Nephron progenitor cell (in vitro differentiated cells): ENCODE measurements around the gene RBM5.

Experiments
- DNase-seq: peaks from one replicate; pipeline ENCODE4 v3.0.0; 2021
- H3K27ac Mint-ChIP-seq: 2 replicates; pipeline ENCODE4 v1.8.0; 2021; ENCODE audit warnings: mild to moderate bottlenecking, moderate library complexity, mixed read lengths
- H3K27me3 Mint-ChIP-seq: 2 replicates; pipeline ENCODE4 v1.8.0; 2021; ENCODE audit warnings: mild to moderate bottlenecking, low read depth, mixed read lengths; ENCODE audit not compliant: poor library complexity
- H3K36me3 Mint-ChIP-seq: 2 replicates; pipeline ENCODE4 v1.8.0; 2021; ENCODE audit warnings: low read depth, mixed read lengths
- H3K4me1 Mint-ChIP-seq: 2 replicates; pipeline ENCODE4 v1.8.0; 2021; ENCODE audit warnings: mixed read lengths
- H3K4me3 Mint-ChIP-seq: 2 replicates; pipeline ENCODE4 v1.8.0; 2021; ENCODE audit warnings: mild to moderate bottlenecking, moderate library complexity, mixed read lengths
- H3K9me3 Mint-ChIP-seq: 2 replicates; pipeline ENCODE4 v1.8.0; 2021; ENCODE audit warnings: mild to moderate bottlenecking, moderate library complexity, mixed read lengths
- TF ChIP-seq, protein P1 (sequence below): fragments of 200-600 bp; sonication (generic); IDR thresholded peaks from 2 replicates; pipeline ENCODE4 v1.5.0; 2021; ENCODE audit warnings: antibody characterized with exemption

RBM5 gene

DNA sequence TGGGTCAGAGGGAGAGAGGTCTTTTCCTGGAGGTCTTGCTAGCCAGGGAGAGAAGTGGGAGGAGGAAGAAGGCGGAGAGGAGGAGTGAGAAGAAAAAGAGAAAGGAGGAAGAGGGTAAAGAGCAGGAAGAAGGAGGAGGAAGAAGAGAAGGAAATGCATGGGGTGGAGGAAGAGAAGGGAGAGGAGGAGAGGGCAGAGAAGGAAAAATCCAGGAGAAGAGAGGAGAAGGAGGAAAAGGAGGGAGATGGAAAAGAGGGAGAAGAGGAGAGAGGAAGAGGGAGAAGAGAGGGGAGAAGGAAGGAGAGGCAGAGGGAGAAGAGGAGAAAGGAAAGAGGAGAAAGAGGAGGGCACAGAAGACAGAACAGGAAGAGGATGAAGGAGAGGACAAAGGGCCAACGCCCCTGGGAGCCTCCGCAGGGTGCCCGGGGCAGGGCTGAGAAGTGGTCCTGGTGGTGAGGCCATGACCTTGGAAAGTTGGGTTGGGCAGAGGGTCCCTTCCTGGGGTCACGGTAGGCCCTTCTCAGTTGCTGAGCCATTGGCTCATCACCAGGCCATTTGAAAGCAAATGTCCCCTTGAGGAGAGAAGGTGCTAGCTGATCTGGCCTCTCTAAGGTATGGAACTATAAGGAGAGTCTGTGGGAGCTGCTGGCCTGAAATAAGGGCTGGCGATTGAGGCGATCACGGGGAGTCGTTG lies 65.2 kb downstream of the RBM5 start:
- Mint-ChIP-seq H3K4me1 (peaks cover 83% of the 10 kb centered on the region), H3K27ac (peak overlapping the region; percentile 64), H3K4me3 (peak overlapping the region; percentile 84), H3K9me3 (no peaks in the 10 kb centered on the region), H3K27me3 (peaks cover 10% of the 10 kb centered on the region), H3K36me3 (peaks cover 6% of the 10 kb centered on the region)
- no peak for DNase-seq
- TF ChIP-seq, protein P1, sequence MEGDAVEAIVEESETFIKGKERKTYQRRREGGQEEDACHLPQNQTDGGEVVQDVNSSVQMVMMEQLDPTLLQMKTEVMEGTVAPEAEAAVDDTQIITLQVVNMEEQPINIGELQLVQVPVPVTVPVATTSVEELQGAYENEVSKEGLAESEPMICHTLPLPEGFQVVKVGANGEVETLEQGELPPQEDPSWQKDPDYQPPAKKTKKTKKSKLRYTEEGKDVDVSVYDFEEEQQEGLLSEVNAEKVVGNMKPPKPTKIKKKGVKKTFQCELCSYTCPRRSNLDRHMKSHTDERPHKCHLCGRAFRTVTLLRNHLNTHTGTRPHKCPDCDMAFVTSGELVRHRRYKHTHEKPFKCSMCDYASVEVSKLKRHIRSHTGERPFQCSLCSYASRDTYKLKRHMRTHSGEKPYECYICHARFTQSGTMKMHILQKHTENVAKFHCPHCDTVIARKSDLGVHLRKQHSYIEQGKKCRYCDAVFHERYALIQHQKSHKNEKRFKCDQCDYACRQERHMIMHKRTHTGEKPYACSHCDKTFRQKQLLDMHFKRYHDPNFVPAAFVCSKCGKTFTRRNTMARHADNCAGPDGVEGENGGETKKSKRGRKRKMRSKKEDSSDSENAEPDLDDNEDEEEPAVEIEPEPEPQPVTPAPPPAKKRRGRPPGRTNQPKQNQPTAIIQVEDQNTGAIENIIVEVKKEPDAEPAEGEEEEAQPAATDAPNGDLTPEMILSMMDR = no peak

DNA sequence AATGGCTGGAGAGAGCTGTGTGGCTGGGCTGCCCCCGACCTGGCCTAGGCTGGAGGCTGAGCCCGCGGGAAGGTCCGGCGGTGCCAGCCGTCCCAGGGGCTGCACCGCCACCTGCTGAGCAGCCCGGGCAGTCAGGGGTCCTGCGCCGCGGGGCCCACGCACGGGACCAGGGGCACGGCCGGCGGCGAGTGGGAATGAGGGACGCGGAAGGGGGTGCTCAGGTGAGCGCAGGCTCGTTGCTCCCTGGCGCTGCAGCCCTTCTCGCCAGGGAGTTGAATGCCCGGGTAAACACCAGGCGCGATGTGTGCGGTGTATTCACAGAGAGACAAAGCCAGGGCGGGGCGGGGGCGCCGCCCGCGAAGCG lies 65.7 kb downstream of the RBM5 start:
- peak overlapping the region; percentile 84 for H3K4me3 Mint-ChIP-seq
- DNase-seq = no peak
- no peaks in the 10 kb centered on the region for H3K9me3 Mint-ChIP-seq
- TF ChIP-seq, protein P1 = no peak
- peak overlapping the region; percentile 64 for H3K27ac Mint-ChIP-seq
- peaks cover 10% of the 10 kb centered on the region for H3K27me3 Mint-ChIP-seq
- H3K4me1 Mint-ChIP-seq = peaks cover 83% of the 10 kb centered on the region
- H3K36me3 Mint-ChIP-seq = peaks cover 7% of the 10 kb centered on the region

- TF ChIP-seq, protein P1 = no peak
- peaks cover 12% of the 10 kb centered on the region for H3K36me3 Mint-ChIP-seq
- peaks cover 83% of the 10 kb centered on the region for H3K4me1 Mint-ChIP-seq
- DNase-seq = peak; percentile 83
- peak within 1 kb of the TSS; percentile 70 for H3K27ac Mint-ChIP-seq
- no peaks in the 10 kb centered on the region for H3K9me3 Mint-ChIP-seq
- peaks cover 10% of the 10 kb centered on the region for H3K27me3 Mint-ChIP-seq
- H3K4me3 Mint-ChIP-seq = peak within 1 kb of the TSS; percentile 94
These were observed 66.2 kb downstream of the RBM5 start, which contains the start of gene SEMA3F for GRCh38 chr3:50154840-50155490. SEMA3F (plus strand) TSS chr3:50155324; CDS start chr3:50159623, 4,299 bp downstream.

- H3K36me3 Mint-ChIP-seq = peaks cover 14% of the 10 kb centered on the region
- peaks cover 10% of the 10 kb centered on the region for H3K27me3 Mint-ChIP-seq
- TF ChIP-seq, protein P1 = no peak
- no peaks in the 10 kb centered on the region for H3K9me3 Mint-ChIP-seq
- peak overlapping the region; percentile 70 for H3K27ac Mint-ChIP-seq
- H3K4me3 Mint-ChIP-seq = peak overlapping the region; percentile 94
- H3K4me1 Mint-ChIP-seq = peaks cover 82% of the 10 kb centered on the region
- no peak for DNase-seq
These were observed 66.8 kb downstream of the RBM5 start for GRCh38 chr3:50155491-50155878.

GRCh38 chr3:50155891-50156290 lies 67.2 kb downstream of the RBM5 start:
- TF ChIP-seq, protein P1 = no peak
- Mint-ChIP-seq H3K27me3 (peaks cover 10% of the 10 kb centered on the region), H3K27ac (peak overlapping the region; percentile 70), H3K4me3 (peak overlapping the region; percentile 94), H3K4me1 (peaks cover 81% of the 10 kb centered on the region), H3K36me3 (peaks cover 14% of the 10 kb centered on the region), H3K9me3 (no peaks in the 10 kb centered on the region)
- peak; percentile 37 for DNase-seq
